22Rv1 (cell line): ENCODE measurements around the gene HOXB2.

Experiments used
- H3K27ac ChIP-seq: fragments of 450-650 bp; 2 replicates; pipeline ENCODE4 v1.5.1; 2017
- CTCF ChIP-seq: fragments of 450-650 bp; IDR thresholded peaks from 2 replicates; pipeline ENCODE4 v1.5.1; 2017; ENCODE audit warnings: mild to moderate bottlenecking
- ZFX ChIP-seq: fragments of 450-650 bp; IDR thresholded peaks from 2 replicates; pipeline ENCODE4 v1.6.1; 2017; ENCODE audit warnings: antibody characterized with exemption, borderline replicate concordance

HOXB2 gene

GRCh38 chr17:48559122-48559839, 14.4 kb upstream of the HOXB2 start:
- no peak overlapping the region for H3K27ac ChIP-seq

GRCh38 chr17:48558831-48559121, 13.9 kb upstream of the HOXB2 start:
- no peak overlapping the region for H3K27ac ChIP-seq
- TF ChIP-seq ZFX (no peak), CTCF (no peak)

More at GRCh38 chr17:48559122-48559839, 14.4 kb upstream of the HOXB2 start:
- no peak for TF ChIP-seq CTCF
- no peak for TF ChIP-seq ZFX

GRCh38 chr17:48558057-48558830, 13.3 kb upstream of the HOXB2 start:
- TF ChIP-seq CTCF (no peak), ZFX (no peak)
- H3K27ac ChIP-seq: no peak overlapping the region

GRCh38 chr17:48556576-48557401, 11.9 kb upstream of the HOXB2 start:
- no peak overlapping the region for H3K27ac ChIP-seq

GRCh38 chr17:48556229-48556575, 11.3 kb upstream of the HOXB2 start:
- H3K27ac ChIP-seq: no peak overlapping the region
- no peak for TF ChIP-seq ZFX
- TF ChIP-seq CTCF: no peak

More at GRCh38 chr17:48556576-48557401, 11.9 kb upstream of the HOXB2 start:
- no peak for TF ChIP-seq CTCF
- no peak for TF ChIP-seq ZFX

- TF ChIP-seq CTCF (no peak), ZFX (no peak)
- H3K27ac ChIP-seq: no peak overlapping the region
Observed at GRCh38 chr17:48555258-48556228, 10.6 kb upstream of the HOXB2 start.
